ENCODE data around the gene SMYD3. TPM values are rescaled to one million over a fixed set of nuclear protein-coding genes. Genes with fewer than 3 reads are reported as not detected.

Gene SMYD3
- total RNA-seq, 4 donors from 2014 or later: 33.7 to 105 (median 51.4) TPM

DNA sequence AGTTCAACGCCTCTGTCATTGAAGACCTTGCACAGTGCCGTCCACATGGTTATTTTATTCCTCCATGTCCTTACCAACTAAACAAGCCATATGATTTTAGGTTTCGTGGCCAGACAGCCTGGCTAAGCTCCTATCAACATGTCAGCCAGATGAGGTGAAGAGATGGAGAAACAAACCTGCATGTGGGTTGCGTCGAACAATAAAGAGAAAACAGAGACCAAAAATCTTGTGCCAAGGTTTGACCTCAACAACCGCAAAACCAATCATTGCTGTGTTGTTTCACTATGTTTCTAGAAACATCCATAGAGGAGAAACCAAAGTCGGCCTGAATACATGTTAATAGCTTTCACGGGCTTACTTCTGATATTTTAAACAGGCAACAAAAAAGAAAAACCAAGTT, 544.6 kb downstream of the SMYD3 start:
- no peaks in the 10 kb centered on the region for H3K9me3 ChIP-seq
- 95 to 96% methylated on average over 8 of the region's 8 CpGs for WGBS, 2 donors
- no peaks in the 10 kb centered on the region for H3K27me3 ChIP-seq
- DNase-seq: no peak
- TF ChIP-seq, protein P1, sequence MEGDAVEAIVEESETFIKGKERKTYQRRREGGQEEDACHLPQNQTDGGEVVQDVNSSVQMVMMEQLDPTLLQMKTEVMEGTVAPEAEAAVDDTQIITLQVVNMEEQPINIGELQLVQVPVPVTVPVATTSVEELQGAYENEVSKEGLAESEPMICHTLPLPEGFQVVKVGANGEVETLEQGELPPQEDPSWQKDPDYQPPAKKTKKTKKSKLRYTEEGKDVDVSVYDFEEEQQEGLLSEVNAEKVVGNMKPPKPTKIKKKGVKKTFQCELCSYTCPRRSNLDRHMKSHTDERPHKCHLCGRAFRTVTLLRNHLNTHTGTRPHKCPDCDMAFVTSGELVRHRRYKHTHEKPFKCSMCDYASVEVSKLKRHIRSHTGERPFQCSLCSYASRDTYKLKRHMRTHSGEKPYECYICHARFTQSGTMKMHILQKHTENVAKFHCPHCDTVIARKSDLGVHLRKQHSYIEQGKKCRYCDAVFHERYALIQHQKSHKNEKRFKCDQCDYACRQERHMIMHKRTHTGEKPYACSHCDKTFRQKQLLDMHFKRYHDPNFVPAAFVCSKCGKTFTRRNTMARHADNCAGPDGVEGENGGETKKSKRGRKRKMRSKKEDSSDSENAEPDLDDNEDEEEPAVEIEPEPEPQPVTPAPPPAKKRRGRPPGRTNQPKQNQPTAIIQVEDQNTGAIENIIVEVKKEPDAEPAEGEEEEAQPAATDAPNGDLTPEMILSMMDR (IDR thresholded peaks at IDR 0.05): no peak
- TF ChIP-seq POLR2A (IDR thresholded peaks at IDR 0.05): no peak
- H3K4me1 ChIP-seq: no peaks in the 10 kb centered on the region
- intact Hi-C loops (cut with DNase I): no loop called here
- no peak overlapping the region for H3K27ac ChIP-seq
- H3K4me3 ChIP-seq (replicated peaks in 1 of 3): no peak overlapping the region
- H3K36me3 ChIP-seq: no peaks in the 10 kb centered on the region

GRCh38 chr1:245961137-245961540, 545.9 kb downstream of the SMYD3 start:
- TF ChIP-seq POLR2A (IDR thresholded peaks at IDR 0.05): no peak
- TF ChIP-seq, protein P1 (IDR thresholded peaks at IDR 0.05): no peak
- H3K27ac ChIP-seq: no peak overlapping the region
- no peaks in the 10 kb centered on the region for H3K9me3 ChIP-seq
- no peaks in the 10 kb centered on the region for H3K4me1 ChIP-seq
- DNase-seq: no peak
- H3K36me3 ChIP-seq: no peaks in the 10 kb centered on the region
- 91 to 93% methylated on average over 3 of the region's 3 CpGs for WGBS, 2 donors
- no peaks in the 10 kb centered on the region for H3K27me3 ChIP-seq
- intact Hi-C loops (cut with DNase I): no loop called here
- no peak overlapping the region for H3K4me3 ChIP-seq (replicated peaks in 1 of 3)

GRCh38 chr1:245960171-245960570, 546.9 kb downstream of the SMYD3 start:
- WGBS, 2 donors: 91% methylated on average over 4 of the region's 4 CpGs
- intact Hi-C loops (cut with DNase I): no loop called here
- H3K4me1 ChIP-seq: no peaks in the 10 kb centered on the region
- no peak overlapping the region for H3K4me3 ChIP-seq (replicated peaks in 1 of 3)
- H3K9me3 ChIP-seq: no peaks in the 10 kb centered on the region
- H3K27me3 ChIP-seq: no peaks in the 10 kb centered on the region
- H3K36me3 ChIP-seq: no peaks in the 10 kb centered on the region
- no peak overlapping the region for H3K27ac ChIP-seq
- DNase-seq: no peak
- no peak for TF ChIP-seq POLR2A (IDR thresholded peaks at IDR 0.05)
- TF ChIP-seq, protein P1 (IDR thresholded peaks at IDR 0.05): no peak

DNA sequence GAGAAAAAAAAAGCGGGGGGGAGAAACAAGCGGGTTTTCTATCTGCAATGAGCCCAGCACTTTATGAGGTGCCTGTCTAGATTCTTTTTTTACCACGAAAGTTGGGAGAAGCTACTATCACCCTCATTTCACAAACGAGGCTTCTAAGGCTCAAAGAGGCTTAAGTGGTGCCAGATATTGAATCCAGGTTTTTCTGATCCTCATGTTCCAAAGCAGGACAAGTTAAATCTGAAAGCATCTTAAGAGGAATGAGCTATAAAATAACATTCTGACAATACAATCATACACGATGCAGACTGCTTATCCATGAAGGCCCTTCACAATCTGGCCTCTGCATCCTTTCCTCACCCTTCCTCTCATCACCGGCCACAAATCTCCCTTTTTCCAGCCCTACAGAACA, 549.1 kb downstream of the SMYD3 start:
- H3K36me3 ChIP-seq: no peaks in the 10 kb centered on the region
- no peak overlapping the region for H3K27ac ChIP-seq
- no peak overlapping the region for H3K4me3 ChIP-seq (replicated peaks in 1 of 3)
- no peaks in the 10 kb centered on the region for H3K9me3 ChIP-seq
- 90 to 93% methylated on average over 6 of the region's 6 CpGs for WGBS, 2 donors
- DNase-seq: no peak
- intact Hi-C loops (cut with DNase I): no loop called here
- TF ChIP-seq, protein P1 (IDR thresholded peaks at IDR 0.05): no peak
- no peak for TF ChIP-seq POLR2A (IDR thresholded peaks at IDR 0.05)
- H3K4me1 ChIP-seq: peaks cover 4 to 6% of the 10 kb centered on the region in 2 donors
- H3K27me3 ChIP-seq: no peaks in the 10 kb centered on the region

DNA sequence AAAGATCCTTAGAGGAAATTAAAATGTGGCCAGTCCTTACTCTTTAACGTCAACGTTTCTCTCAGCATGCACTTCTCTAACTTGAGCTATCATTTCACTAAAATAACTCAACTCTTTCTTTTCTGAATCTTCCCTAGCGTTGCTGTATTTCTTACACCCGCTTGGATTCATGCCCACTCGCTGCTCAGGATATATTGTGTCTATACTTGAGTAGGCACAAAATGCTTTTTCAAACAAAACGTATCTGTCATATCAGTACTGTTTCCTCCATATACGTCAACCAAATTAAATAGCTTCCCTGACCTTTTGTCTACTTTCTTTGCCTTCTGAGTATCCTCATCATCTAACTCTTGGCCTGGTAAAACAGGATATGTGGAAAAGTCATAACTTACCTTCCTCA, 549.7 kb downstream of the SMYD3 start:
- H3K4me3 ChIP-seq (replicated peaks in 1 of 3): no peak overlapping the region
- peaks cover 4 to 8% of the 10 kb centered on the region in 2 donors for H3K4me1 ChIP-seq
- no peaks in the 10 kb centered on the region for H3K27me3 ChIP-seq
- no peak for DNase-seq
- intact Hi-C loops (cut with DNase I): no loop called here
- no peak overlapping the region for H3K27ac ChIP-seq
- 63 to 71% methylated on average over 7 of the region's 7 CpGs for WGBS, 2 donors
- TF ChIP-seq, protein P1 (IDR thresholded peaks at IDR 0.05): no peak
- no peak for TF ChIP-seq POLR2A (IDR thresholded peaks at IDR 0.05)
- H3K9me3 ChIP-seq: no peaks in the 10 kb centered on the region
- no peaks in the 10 kb centered on the region for H3K36me3 ChIP-seq
